ENCODE data around the gene COL4A5. TPM values are rescaled to one million over a fixed set of nuclear protein-coding genes. Genes with fewer than 3 reads are reported as not detected.
"Not testable (repeated sequence)": the region's sequence is repeated elsewhere in the genome, so short reads cannot be mapped to it uniquely, and the experiment has no call there.

The COL4A5 gene
- total RNA-seq, 2 donors from 2014 or later: 0.21 TPM; not detected in 1

GRCh38 chrX:108426262-108426661, 13.4 kb upstream of the COL4A5 start:
- no peak for ATAC-seq (replicated peaks in 1 of 2)
- Mint-ChIP-seq H3K9me3 (no peaks in the 10 kb centered on the region), H3K27me3 (ENCODE audit: low read depth) (peaks cover 37% of the 10 kb centered on the region), H3K27ac (no peak overlapping the region), H3K36me3 (ENCODE audit: insufficient read depth in 2 of 2) (no peaks in the 10 kb centered on the region), H3K4me1 (ENCODE audit: low read depth) (no peaks in the 10 kb centered on the region), H3K4me3 (no peak overlapping the region)
- DNase-seq: no peak

GRCh38 chrX:108435261-108435660, 4.4 kb upstream of the COL4A5 start:
- no peaks in the 10 kb centered on the region for H3K9me3 Mint-ChIP-seq
- no peak for ATAC-seq (replicated peaks in 1 of 2)
- no peaks in the 10 kb centered on the region for H3K36me3 Mint-ChIP-seq (ENCODE audit: insufficient read depth in 2 of 2)

GRCh38 chrX:108437349-108438109, 2.1 kb upstream of the COL4A5 start:
- Mint-ChIP-seq H3K36me3 (ENCODE audit: insufficient read depth in 2 of 2) (no peaks in the 10 kb centered on the region), H3K27ac (no peak overlapping the region), H3K9me3 (no peaks in the 10 kb centered on the region), H3K4me1 (ENCODE audit: low read depth) (peaks cover 14% of the 10 kb centered on the region), H3K4me3 (no peak overlapping the region), H3K27me3 (ENCODE audit: low read depth) (peaks cover 72% of the 10 kb centered on the region)
- ATAC-seq (replicated peaks in 1 of 2): no peak
- DNase-seq: no peak

More at GRCh38 chrX:108435261-108435660, 4.4 kb upstream of the COL4A5 start:
- DNase-seq: no peak
- H3K27ac Mint-ChIP-seq: no peak overlapping the region
- no peak overlapping the region for H3K4me3 Mint-ChIP-seq
- peaks cover 57% of the 10 kb centered on the region for H3K27me3 Mint-ChIP-seq (ENCODE audit: low read depth)
- peaks cover 10% of the 10 kb centered on the region for H3K4me1 Mint-ChIP-seq (ENCODE audit: low read depth)

GRCh38 chrX:108438110-108438623, 1.5 kb upstream of the COL4A5 start, which contains the start of gene COL4A6:
Gene COL4A6 (minus strand): TSS chrX:108438422. CDS start chrX:108438196, 226 bp downstream.
- no peaks in the 10 kb centered on the region for H3K36me3 Mint-ChIP-seq (ENCODE audit: insufficient read depth in 2 of 2)
- H3K4me1 Mint-ChIP-seq (ENCODE audit: low read depth): peaks cover 14% of the 10 kb centered on the region
- ATAC-seq (replicated peaks in 1 of 2) (no peak), DNase-seq (no peak)
- no peaks in the 10 kb centered on the region for H3K9me3 Mint-ChIP-seq
- peaks cover 72% of the 10 kb centered on the region for H3K27me3 Mint-ChIP-seq (ENCODE audit: low read depth)
- H3K4me3 Mint-ChIP-seq: peak within 1 kb of the TSS in 1 of 2 donors; percentile 81
- H3K27ac Mint-ChIP-seq: no peak within 1 kb of the TSS

GRCh38 chrX:108439961-108440696, 491 bp downstream of the COL4A5 start:
- ATAC-seq (replicated peaks in 1 of 2) (no peak), DNase-seq (no peak)
- no peaks in the 10 kb centered on the region for H3K9me3 Mint-ChIP-seq
- H3K4me3 Mint-ChIP-seq: peak overlapping the region; percentile 68 to 81
- peaks cover 67% of the 10 kb centered on the region for H3K27me3 Mint-ChIP-seq (ENCODE audit: low read depth)
- no peak overlapping the region for H3K27ac Mint-ChIP-seq
- H3K36me3 Mint-ChIP-seq (ENCODE audit: insufficient read depth in 2 of 2): no peaks in the 10 kb centered on the region
- peaks cover 14% of the 10 kb centered on the region for H3K4me1 Mint-ChIP-seq (ENCODE audit: low read depth)

GRCh38 chrX:108442901-108443464, 3.3 kb downstream of the COL4A5 start:
- ATAC-seq (replicated peaks in 1 of 2) (no peak), DNase-seq (no peak)
- Mint-ChIP-seq H3K4me3 (no peak overlapping the region), H3K27ac (no peak overlapping the region), H3K9me3 (no peaks in the 10 kb centered on the region), H3K36me3 (ENCODE audit: insufficient read depth in 2 of 2) (no peaks in the 10 kb centered on the region), H3K27me3 (ENCODE audit: low read depth) (peaks cover 58% of the 10 kb centered on the region), H3K4me1 (ENCODE audit: low read depth) (peaks cover 10% of the 10 kb centered on the region)

- Mint-ChIP-seq H3K4me1 (ENCODE audit: low read depth) (no peaks in the 10 kb centered on the region), H3K9me3 (no peaks in the 10 kb centered on the region)
These were observed 7.7 kb downstream of the COL4A5 start for GRCh38 chrX:108447303-108447702.

GRCh38 chrX:108453841-108454240, 14.2 kb downstream of the COL4A5 start:
- Mint-ChIP-seq H3K4me1 (ENCODE audit: low read depth) (no peaks in the 10 kb centered on the region), H3K36me3 (ENCODE audit: insufficient read depth in 2 of 2) (no peaks in the 10 kb centered on the region)
- ATAC-seq (replicated peaks in 1 of 2): no peak

More at GRCh38 chrX:108447303-108447702, 7.7 kb downstream of the COL4A5 start:
- Mint-ChIP-seq H3K36me3 (ENCODE audit: insufficient read depth in 2 of 2) (no peaks in the 10 kb centered on the region), H3K27ac (no peak overlapping the region), H3K27me3 (ENCODE audit: low read depth) (peaks cover 15% of the 10 kb centered on the region), H3K4me3 (no peak overlapping the region)
- DNase-seq (no peak), ATAC-seq (replicated peaks in 1 of 2) (no peak)

GRCh38 chrX:108456971-108457477, 17.4 kb downstream of the COL4A5 start:
- no peak for DNase-seq
- no peak overlapping the region for H3K27ac Mint-ChIP-seq
- H3K27me3 Mint-ChIP-seq (ENCODE audit: low read depth): peaks cover 6% of the 10 kb centered on the region
- no peak for ATAC-seq (replicated peaks in 1 of 2)
- no peaks in the 10 kb centered on the region for H3K4me1 Mint-ChIP-seq (ENCODE audit: low read depth)
- no peaks in the 10 kb centered on the region for H3K36me3 Mint-ChIP-seq (ENCODE audit: insufficient read depth in 2 of 2)
- no peaks in the 10 kb centered on the region for H3K9me3 Mint-ChIP-seq
- no peak overlapping the region for H3K4me3 Mint-ChIP-seq

More at GRCh38 chrX:108453841-108454240, 14.2 kb downstream of the COL4A5 start:
- Mint-ChIP-seq H3K27ac (no peak overlapping the region), H3K27me3 (ENCODE audit: low read depth) (peaks cover 6% of the 10 kb centered on the region), H3K4me3 (no peak overlapping the region), H3K9me3 (no peaks in the 10 kb centered on the region)
- DNase-seq: no peak

- no peak for ATAC-seq (replicated peaks in 1 of 2)
- Mint-ChIP-seq H3K4me3 (no peak overlapping the region), H3K27ac (no peak overlapping the region), H3K27me3 (ENCODE audit: low read depth) (peaks cover 15% of the 10 kb centered on the region), H3K4me1 (ENCODE audit: low read depth) (no peaks in the 10 kb centered on the region), H3K36me3 (ENCODE audit: insufficient read depth in 2 of 2) (no peaks in the 10 kb centered on the region), H3K9me3 (no peaks in the 10 kb centered on the region)
- DNase-seq: no peak
These were observed 25.0 kb downstream of the COL4A5 start for GRCh38 chrX:108464604-108465003.

- no peak overlapping the region for H3K27ac Mint-ChIP-seq
- no peaks in the 10 kb centered on the region for H3K9me3 Mint-ChIP-seq
- H3K4me1 Mint-ChIP-seq (ENCODE audit: low read depth): no peaks in the 10 kb centered on the region
- ATAC-seq (replicated peaks in 1 of 2): no peak
- no peaks in the 10 kb centered on the region for H3K36me3 Mint-ChIP-seq (ENCODE audit: insufficient read depth in 2 of 2)
- H3K4me3 Mint-ChIP-seq: no peak overlapping the region
- no peak for DNase-seq
- peaks cover 19% of the 10 kb centered on the region for H3K27me3 Mint-ChIP-seq (ENCODE audit: low read depth)
These were observed 28.8 kb downstream of the COL4A5 start for GRCh38 chrX:108468486-108468885.

- Mint-ChIP-seq H3K27ac (no peak overlapping the region), H3K4me3 (no peak overlapping the region), H3K36me3 (ENCODE audit: insufficient read depth in 2 of 2) (no peaks in the 10 kb centered on the region), H3K9me3 (peaks cover 0 to 3% of the 10 kb centered on the region in 2 donors), H3K27me3 (ENCODE audit: low read depth) (peaks cover 6% of the 10 kb centered on the region), H3K4me1 (ENCODE audit: low read depth) (no peaks in the 10 kb centered on the region)
- DNase-seq (no peak), ATAC-seq (replicated peaks in 1 of 2) (no peak)
These were observed 34.3 kb downstream of the COL4A5 start for GRCh38 chrX:108473979-108474378.

GRCh38 chrX:108481528-108481927, 41.9 kb downstream of the COL4A5 start:
- not testable (repeated sequence) for H3K9me3 Mint-ChIP-seq; H3K4me3 Mint-ChIP-seq; H3K27ac Mint-ChIP-seq; ATAC-seq (replicated peaks in 1 of 2); DNase-seq; H3K36me3 Mint-ChIP-seq (ENCODE audit: insufficient read depth in 2 of 2); H3K4me1 Mint-ChIP-seq (ENCODE audit: low read depth); H3K27me3 Mint-ChIP-seq (ENCODE audit: low read depth)
